Measurements from ENCODE around the gene JMJD4.

Gene JMJD4

GRCh38 chr1:227734856-227735538 is at the start of gene JMJD4, which contains the start of gene SNAP47:
Gene JMJD4 (minus strand): TSS chr1:227735302. CDS start chr1:227735273, 29 bp downstream.
Gene SNAP47 (plus strand): TSS chr1:227735435. CDS start chr1:227747737, 12,302 bp downstream.
- peak; percentile 60 for DNase-seq

DNA sequence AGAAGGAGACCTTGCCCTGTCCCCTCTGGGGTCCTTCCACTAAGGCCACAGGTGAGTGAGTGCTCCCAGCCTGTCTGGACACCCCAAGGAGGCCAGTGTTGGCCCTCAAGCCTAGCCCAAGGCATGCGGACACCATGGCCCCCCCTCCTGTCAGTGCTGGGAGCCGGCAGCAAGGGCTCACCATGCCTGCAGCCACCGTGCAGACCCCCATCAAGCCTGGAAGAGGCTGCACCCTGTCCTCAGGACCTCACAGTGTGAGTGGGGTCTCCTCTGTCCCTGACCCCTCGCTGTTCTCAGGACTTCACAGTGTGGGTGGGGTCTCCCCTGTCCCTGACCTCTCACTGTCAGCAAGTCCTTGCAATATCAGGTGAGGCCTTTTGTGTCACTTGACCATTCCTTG is 47.1 kb upstream of the JMJD4 start:
- no peak for DNase-seq

DNA sequence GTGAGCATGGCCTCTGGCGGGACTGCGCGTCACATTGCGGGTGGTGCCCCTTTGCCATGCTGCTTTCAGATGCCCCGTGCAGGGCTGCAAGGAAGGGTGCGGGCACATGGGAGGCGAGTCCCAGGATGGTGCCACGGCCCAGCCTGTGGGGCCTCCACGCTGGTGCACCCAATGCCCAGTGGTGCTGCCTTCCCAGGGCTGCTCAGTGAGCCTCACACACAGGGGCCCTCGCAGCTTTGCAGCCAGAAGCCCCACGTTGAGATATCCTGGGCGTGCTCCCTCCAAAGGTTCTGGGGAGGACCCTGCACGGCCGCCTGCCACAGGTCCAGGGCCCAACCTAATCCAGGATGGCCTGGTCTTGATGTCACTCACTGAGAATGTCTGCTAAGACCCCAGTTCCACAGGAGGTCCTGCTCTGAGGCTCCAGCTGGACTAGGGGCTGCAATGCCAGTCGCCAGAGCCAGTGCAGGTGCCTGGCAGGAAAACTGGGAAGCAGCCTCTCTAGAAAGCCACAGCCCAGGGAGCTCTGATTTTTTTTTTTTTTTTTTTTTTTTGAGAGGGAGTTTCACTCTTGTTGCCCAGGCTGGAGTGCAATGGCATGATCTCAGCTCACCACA is 46.3 kb upstream of the JMJD4 start:
- no peak for DNase-seq

- DNase-seq, result no peak
Observed at GRCh38 chr1:227780101-227781044, 45.3 kb upstream of the JMJD4 start.

GRCh38 chr1:227779685-227780084 is 44.6 kb upstream of the JMJD4 start:
- DNase-seq, result no peak

DNA sequence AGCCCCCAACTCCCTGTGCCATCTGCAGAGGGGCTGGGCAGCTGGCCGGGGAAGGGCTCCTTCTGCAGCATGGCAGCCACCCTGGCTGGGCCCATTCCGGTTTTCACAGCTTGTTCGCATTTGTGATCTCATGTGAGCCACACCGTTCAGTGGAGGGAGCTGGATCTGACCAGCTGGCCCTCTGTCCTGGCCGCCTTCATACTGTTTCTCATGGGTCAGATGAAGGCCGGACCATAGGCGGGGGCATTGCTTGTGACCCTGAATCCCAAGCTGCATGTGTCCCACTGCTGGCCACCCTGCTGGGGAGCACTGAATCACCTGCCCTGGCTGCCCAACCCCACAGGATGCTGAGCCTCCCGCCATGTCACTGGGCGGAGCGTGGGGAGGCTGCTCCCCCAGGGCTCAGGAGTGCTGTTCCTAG is 43.9 kb upstream of the JMJD4 start:
- no peak for DNase-seq

DNA sequence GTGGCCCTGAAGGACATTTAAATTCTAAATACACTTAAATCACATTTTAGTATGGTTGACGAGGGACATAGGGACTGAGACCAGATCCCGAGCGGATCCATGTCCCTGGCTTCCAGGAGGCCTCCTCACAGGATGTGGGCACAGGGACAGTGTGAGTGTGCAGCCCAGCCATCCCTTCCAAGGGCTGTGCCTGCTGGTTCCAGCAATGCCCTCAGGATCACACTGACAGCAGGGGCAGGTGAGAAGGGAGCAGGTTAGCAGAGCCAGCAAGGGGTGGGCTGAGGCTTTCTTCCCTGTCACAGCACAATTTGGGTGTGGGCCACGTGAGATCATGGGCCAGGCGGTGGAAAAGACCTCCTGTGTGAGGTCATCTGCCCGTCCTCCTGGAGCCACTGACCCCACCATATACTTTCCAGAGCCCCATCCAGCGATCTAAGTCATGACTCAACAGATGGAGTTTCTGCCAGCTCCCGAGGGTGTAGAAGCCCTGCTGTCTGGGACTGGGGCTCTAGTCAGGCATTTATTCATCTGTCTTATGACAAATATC is 43.4 kb upstream of the JMJD4 start:
- no peak for DNase-seq

DNA sequence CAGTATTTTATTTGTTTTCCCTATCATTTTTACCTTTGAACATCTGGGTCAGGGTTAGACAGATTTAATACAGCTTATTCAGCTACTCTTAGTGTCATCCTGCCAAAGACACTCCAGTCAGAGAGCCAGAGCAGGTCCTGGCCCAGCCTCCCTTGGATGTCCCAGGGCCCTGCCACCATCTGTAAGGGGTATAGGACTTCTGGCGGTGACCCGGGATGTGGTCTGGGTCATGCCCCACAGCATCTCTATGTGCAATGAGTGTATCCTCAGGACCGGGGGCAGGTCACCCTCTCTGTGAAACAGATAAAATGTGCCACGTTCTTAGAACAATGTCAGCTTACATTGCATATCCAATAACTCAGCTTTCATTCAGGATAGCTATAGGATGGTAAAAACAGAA is 42.5 kb upstream of the JMJD4 start:
- no peak for DNase-seq

- no peak for DNase-seq
Observed at GRCh38 chr1:227777156-227777555, 42.1 kb upstream of the JMJD4 start.

- DNase-seq, result no peak
Observed at GRCh38 chr1:227776331-227776771, 41.2 kb upstream of the JMJD4 start.

DNA sequence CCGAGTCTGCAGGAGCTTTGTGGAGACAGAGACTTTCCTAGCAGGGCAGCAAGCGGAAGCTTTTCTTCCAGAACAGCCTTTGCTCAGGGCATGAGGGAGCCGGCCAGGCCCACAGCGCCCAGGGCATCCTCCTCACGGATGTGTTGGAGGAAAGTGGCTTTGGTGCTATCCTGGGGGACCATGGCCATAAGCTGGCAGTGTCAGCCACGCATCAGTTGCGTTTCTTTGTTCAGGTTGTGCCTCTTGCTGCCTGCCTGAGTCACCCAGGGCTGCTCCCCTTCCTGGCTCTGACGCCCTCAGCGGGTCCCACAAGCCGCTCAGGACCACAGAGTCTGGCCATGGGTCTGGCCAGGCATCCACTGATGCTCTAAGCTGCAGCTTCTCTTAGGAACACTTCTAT is 40.7 kb upstream of the JMJD4 start:
- DNase-seq, result no peak

- DNase-seq, result no peak
Observed at GRCh38 chr1:227774821-227775661, 39.9 kb upstream of the JMJD4 start.

DNA sequence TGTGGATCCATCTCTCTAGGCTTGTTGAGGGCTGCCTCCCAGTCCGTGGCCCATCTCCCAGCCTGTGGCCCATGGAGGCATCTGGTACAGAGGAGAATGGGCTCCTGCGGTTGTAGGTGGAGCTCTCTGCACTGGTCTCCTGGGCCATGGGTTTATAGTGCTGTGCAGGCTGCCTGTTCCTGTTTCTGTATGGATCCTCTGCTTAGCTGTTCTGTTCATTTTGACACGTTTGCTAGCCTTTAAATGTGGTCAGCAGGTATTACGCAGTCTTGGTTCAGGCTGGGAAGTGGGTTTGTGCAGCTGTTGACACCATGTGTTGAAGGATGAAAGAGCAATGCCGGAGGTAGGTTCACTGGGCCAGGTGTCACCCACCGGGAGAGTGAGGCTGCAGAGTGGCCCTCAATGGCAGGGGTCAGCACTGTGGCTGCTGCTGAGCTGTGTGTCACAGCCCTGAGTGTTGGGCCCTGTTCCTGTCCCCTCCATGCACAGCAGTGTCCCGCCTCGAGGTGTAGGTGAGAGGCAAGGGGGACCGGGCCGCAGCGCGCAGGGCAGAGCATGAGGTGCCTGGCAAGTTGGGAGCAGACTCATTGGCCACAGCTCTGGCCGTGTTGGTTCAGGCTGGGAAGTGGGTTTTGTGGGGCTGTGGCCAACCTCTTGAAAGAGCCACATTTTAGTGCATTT is 39.1 kb upstream of the JMJD4 start:
- no peak for DNase-seq

DNA sequence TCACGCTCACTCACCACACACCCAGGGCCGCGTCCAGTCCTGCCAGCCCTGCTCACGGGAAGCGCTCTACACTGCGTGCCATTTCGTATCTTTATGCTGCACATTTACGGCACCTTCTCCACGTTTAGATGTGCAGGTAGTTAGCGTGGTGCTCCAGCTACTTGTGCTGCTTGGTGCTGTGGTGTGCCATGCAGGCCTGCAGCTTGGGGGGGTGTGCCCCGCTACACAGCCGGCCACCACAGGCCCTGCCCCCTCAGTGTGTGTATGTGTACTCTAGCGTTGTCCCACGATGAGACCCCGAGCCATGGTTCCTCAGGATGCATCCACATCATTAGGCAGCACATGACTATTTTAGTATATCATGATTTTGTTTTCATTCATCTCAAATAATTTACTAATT is 38.5 kb upstream of the JMJD4 start:
- no peak for DNase-seq

- no peak for DNase-seq
Observed at GRCh38 chr1:227771771-227772170, 36.7 kb upstream of the JMJD4 start.

DNA sequence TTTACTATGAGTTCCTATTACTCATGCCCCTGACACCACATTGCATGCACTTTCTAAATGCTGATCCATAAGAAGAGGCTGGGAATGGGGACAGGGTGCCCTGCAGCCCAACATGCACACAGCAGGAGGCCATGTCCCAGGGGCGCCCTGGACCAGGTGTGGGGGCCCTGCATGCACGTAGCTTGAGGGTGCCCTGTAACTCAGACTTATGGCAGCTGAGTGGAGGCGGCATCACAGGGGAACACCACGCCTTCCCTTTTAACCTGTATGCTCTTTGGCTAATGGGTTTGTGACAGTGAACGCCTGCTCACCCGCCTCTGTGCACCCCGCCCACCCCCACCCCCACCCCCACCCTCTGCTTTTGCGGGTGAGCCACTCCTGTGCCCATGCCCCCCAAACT is 36.2 kb upstream of the JMJD4 start:
- DNase-seq, result no peak

- DNase-seq, result no peak
Observed at GRCh38 chr1:227770812-227771211, 35.7 kb upstream of the JMJD4 start.

- DNase-seq, result no peak
Observed at GRCh38 chr1:227769936-227770494, 34.9 kb upstream of the JMJD4 start.

DNA sequence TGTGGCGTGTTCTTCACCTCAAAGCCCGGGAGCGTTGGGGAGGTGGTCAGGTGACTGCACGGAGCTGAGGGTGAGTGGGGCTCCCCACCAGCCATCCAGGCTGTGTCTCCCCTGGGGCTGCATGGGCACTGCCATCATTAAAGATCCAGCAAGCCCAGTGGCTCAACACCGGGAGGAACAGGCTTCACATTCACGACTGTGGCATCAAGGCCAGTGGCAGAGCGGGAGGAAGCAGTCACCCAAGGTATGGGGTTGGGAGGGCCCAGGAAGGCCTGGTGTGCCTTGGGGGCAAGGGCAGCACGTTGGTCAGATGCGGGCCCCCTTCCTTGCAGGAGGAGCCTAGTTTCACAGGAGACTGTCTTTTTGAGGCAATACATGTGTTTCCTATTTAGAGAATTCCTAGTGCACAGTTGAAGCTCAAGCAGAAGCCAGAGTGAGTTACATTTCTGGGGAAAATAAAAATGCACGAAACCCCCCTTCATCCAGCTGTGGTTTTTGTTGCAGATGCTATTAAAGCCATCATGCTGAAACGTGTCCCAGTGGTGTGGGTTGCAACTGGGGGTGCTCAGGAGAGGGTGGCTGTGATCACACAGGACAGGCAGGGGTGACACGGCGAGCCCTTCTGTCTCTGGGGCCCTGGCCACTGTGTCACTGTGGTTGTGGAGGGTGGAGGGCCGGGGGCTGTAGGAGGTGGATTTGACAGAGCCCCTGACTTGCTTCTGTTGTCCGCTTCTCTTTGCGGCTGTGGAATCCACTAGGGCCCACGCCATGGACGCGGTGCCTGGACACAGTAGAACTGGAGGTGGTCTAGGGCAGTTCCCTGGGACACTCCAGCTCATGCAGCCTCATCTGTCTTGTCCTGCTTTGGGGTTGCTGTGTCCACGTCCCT is 34.2 kb upstream of the JMJD4 start:
- no peak for DNase-seq

GRCh38 chr1:227768640-227769039 is 33.5 kb upstream of the JMJD4 start:
- DNase-seq, result no peak

All from NCI-H226 (cell line).